ENCODE measurements around the gene CCDC134. TPM values are rescaled to one million over a fixed set of nuclear protein-coding genes. Genes with fewer than 3 reads are reported as not detected.

Gene CCDC134
- total RNA-seq, 2 experiments from 2014 or later = 17.0 to 19.3 TPM

- intact Hi-C loops (cut with micrococcal nuclease) = loop anchor here (2.0 kb wide), 1 partner anchor 43 kb away; no protein-coding TSS in a partner anchor
- Mint-ChIP-seq H3K27ac (peak overlapping the region; percentile 95), H3K9me3 (no peaks in the 10 kb centered on the region), H3K36me3 (ENCODE audit: low read depth) (peaks cover 75% of the 10 kb centered on the region), H3K27me3 (ENCODE audit: low read depth) (no peaks in the 10 kb centered on the region), H3K4me3 (no peak overlapping the region), H3K4me1 (ENCODE audit: low read depth) (peaks cover 77% of the 10 kb centered on the region)
- CTCF ChIA-PET = interaction anchor here (0.9 to 5.8 kb wide), 6 partner anchors 13 to 130 kb away, joined by 3 to 31 read pairs (median 4); no protein-coding TSS in a partner anchor
- DNase-seq = no peak
Observed at GRCh38 chr22:41875531-41876270, 75.2 kb downstream of the CCDC134 start.

Other genes starting within 250 kb of the CCDC134 start
- not detected for gene CSDC2, start 239.7 kb upstream of the CCDC134 start, total RNA-seq
- 10 to 100 TPM; 35.3 to 35.6 TPM for gene PMM1, start 210.8 kb upstream of the CCDC134 start, total RNA-seq
- 10 to 100 TPM; 57.3 to 64.8 TPM for gene DESI1, start 179.6 kb upstream of the CCDC134 start, total RNA-seq
- 100 to 1,000 TPM; 424 to 436 TPM for gene XRCC6, start 179.4 kb upstream of the CCDC134 start, total RNA-seq
- 100 to 1,000 TPM; 265 to 277 TPM for gene SNU13, start 111.8 kb upstream of the CCDC134 start, total RNA-seq
- 10 to 100 TPM; 28.4 to 28.8 TPM for gene MEI1, start 101.2 kb upstream of the CCDC134 start, total RNA-seq
- 100 to 1,000 TPM; 143 to 147 TPM for gene SREBF2, start 32.4 kb downstream of the CCDC134 start, total RNA-seq
- 1 to 10 TPM; 1.7 to 1.8 TPM for gene SHISA8, start 114.4 kb downstream of the CCDC134 start, total RNA-seq
- 1 to 10 TPM; 3.2 to 3.8 TPM for gene TNFRSF13C, start 126.1 kb downstream of the CCDC134 start, total RNA-seq
- gene CENPM, start 146.5 kb downstream of the CCDC134 start, total RNA-seq = 100 to 1,000 TPM in 1 of 2 experiments, 10 to 100 TPM in 1; 95.4 to 110 TPM
- gene SEPTIN3, start 168.8 kb downstream of the CCDC134 start, total RNA-seq = 1 to 10 TPM; 1.0 to 1.5 TPM
- gene WBP2NL, start 198.1 kb downstream of the CCDC134 start, total RNA-seq = under 1 TPM; 0.50 to 0.74 TPM